ENCODE results near the gene CCL1. TPM values are rescaled to one million over a fixed set of nuclear protein-coding genes. Genes with fewer than 3 reads are reported as not detected.

CCL1 gene
- total and polyA plus RNA-seq, 2 donors (not counting 1 experiment from before 2014, with no cell fraction given): not detected

GRCh38 chr17:34318474-34318873 is 44.6 kb downstream of the CCL1 start:
- Mint-ChIP-seq H3K4me1 (no peaks in the 10 kb centered on the region), H3K27ac (no peak overlapping the region), H3K27me3 (peaks cover 18% of the 10 kb centered on the region), H3K9me3 (ENCODE audit: insufficient read depth) (no peaks in the 10 kb centered on the region), H3K4me3 (no peak overlapping the region)
- no peak overlapping the region for H3K27ac ChIP-seq (ENCODE audit: low read length in 2 of 2)
- no peak overlapping the region for H3K4me3 ChIP-seq (ENCODE audit: control extremely low read depth in 1 of 5, extremely low read depth in 1 of 5, insufficient read depth in 1 of 5, low read depth in 2 of 5, low read length in 4 of 5)
- H3K36me3 ChIP-seq (replicated peaks in 1 of 2; ENCODE audit: control extremely low read depth in 1 of 2, control insufficient read depth in 1 of 2, extremely low read depth in 1 of 2, insufficient read depth in 2 of 2, low read length in 1 of 2): no peaks in the 10 kb centered on the region
- H3K27me3 ChIP-seq (replicated peaks in 1 of 4; ENCODE audit: control extremely low read depth in 1 of 4, control insufficient read depth in 3 of 4, insufficient read depth in 4 of 4, low read length in 3 of 4): peaks cover 0 to 5% (median 4%) of the 10 kb centered on the region in 4 experiments
- TF ChIP-seq EZH2 (IDR thresholded peaks at IDR 0.05; ENCODE audit: borderline replicate concordance, insufficient read depth, low read depth, low read length, poor library complexity, severe bottlenecking): no peak
- TF ChIP-seq, protein P1, sequence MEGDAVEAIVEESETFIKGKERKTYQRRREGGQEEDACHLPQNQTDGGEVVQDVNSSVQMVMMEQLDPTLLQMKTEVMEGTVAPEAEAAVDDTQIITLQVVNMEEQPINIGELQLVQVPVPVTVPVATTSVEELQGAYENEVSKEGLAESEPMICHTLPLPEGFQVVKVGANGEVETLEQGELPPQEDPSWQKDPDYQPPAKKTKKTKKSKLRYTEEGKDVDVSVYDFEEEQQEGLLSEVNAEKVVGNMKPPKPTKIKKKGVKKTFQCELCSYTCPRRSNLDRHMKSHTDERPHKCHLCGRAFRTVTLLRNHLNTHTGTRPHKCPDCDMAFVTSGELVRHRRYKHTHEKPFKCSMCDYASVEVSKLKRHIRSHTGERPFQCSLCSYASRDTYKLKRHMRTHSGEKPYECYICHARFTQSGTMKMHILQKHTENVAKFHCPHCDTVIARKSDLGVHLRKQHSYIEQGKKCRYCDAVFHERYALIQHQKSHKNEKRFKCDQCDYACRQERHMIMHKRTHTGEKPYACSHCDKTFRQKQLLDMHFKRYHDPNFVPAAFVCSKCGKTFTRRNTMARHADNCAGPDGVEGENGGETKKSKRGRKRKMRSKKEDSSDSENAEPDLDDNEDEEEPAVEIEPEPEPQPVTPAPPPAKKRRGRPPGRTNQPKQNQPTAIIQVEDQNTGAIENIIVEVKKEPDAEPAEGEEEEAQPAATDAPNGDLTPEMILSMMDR (IDR thresholded peaks at IDR 0.05): no peak
- H4K20me1 ChIP-seq (ENCODE audit: control insufficient read depth, insufficient read depth, low read length, poor library complexity, severe bottlenecking): no peaks in the 10 kb centered on the region
- no peaks in the 10 kb centered on the region for H3K79me2 ChIP-seq (ENCODE audit: control insufficient read depth, insufficient read depth, low read length)
- H2AFZ ChIP-seq (ENCODE audit: insufficient read depth, low read depth, low read length, poor library complexity, severe bottlenecking): no peak overlapping the region
- DNase-seq: no peak
- POLR2A ChIA-PET: no interaction called here
- intact Hi-C loops (cut with micrococcal nuclease): no loop called here
- H3K4me2 ChIP-seq (replicated peaks; ENCODE audit: low read depth, low read length, poor library complexity, severe bottlenecking): no peak overlapping the region
- no peak overlapping the region for H3K9ac ChIP-seq (ENCODE audit: low read length)
- H3K9me3 ChIP-seq (ENCODE audit: control extremely low read depth in 1 of 3, control insufficient read depth in 2 of 3, insufficient read depth in 1 of 3, low read length in 2 of 3): no peaks in the 10 kb centered on the region
- ATAC-seq (ENCODE audit: low read depth): no peak
- peaks cover 0 to 3% of the 10 kb centered on the region in 2 donors for H3K4me1 ChIP-seq (ENCODE audit: control insufficient read depth in 2 of 2, insufficient read depth in 2 of 2, low read length in 2 of 2)
- CTCF ChIA-PET: no interaction called here
- no CpG with 5 or more reads among the region's 3 CpGs for WGBS (ENCODE audit: insufficient coverage)

GRCh38 chr17:34314279-34314678 is 48.8 kb downstream of the CCL1 start:
- no peak for TF ChIP-seq EZH2 (IDR thresholded peaks at IDR 0.05; ENCODE audit: borderline replicate concordance, insufficient read depth, low read depth, low read length, poor library complexity, severe bottlenecking)
- TF ChIP-seq, protein P1 (IDR thresholded peaks at IDR 0.05): no peak
- intact Hi-C loops (cut with micrococcal nuclease): no loop called here
- Histone ChIP-seq H3K27me3 (replicated peaks in 1 of 4; ENCODE audit: control extremely low read depth in 1 of 4, control insufficient read depth in 3 of 4, insufficient read depth in 4 of 4, low read length in 3 of 4) (peaks cover 0 to 5% (median 2%) of the 10 kb centered on the region in 4 experiments), H4K20me1 (ENCODE audit: control insufficient read depth, insufficient read depth, low read length, poor library complexity, severe bottlenecking) (no peaks in the 10 kb centered on the region), H3K9ac (ENCODE audit: low read length) (no peak overlapping the region), H3K79me2 (ENCODE audit: control insufficient read depth, insufficient read depth, low read length) (no peaks in the 10 kb centered on the region), H2AFZ (ENCODE audit: insufficient read depth, low read depth, low read length, poor library complexity, severe bottlenecking) (no peak overlapping the region), H3K27ac (ENCODE audit: low read length in 2 of 2) (no peak overlapping the region), H3K4me3 (ENCODE audit: control extremely low read depth in 1 of 5, extremely low read depth in 1 of 5, insufficient read depth in 1 of 5, low read depth in 2 of 5, low read length in 4 of 5) (no peak overlapping the region), H3K9me3 (ENCODE audit: control extremely low read depth in 1 of 3, control insufficient read depth in 2 of 3, insufficient read depth in 1 of 3, low read length in 2 of 3) (no peaks in the 10 kb centered on the region), H3K4me1 (ENCODE audit: control insufficient read depth in 2 of 2, insufficient read depth in 2 of 2, low read length in 2 of 2) (peaks cover 0 to 3% of the 10 kb centered on the region in 2 donors), H3K36me3 (replicated peaks in 1 of 2; ENCODE audit: control extremely low read depth in 1 of 2, control insufficient read depth in 1 of 2, extremely low read depth in 1 of 2, insufficient read depth in 2 of 2, low read length in 1 of 2) (no peaks in the 10 kb centered on the region), H3K4me2 (replicated peaks; ENCODE audit: low read depth, low read length, poor library complexity, severe bottlenecking) (no peak overlapping the region)
- ChIA-PET CTCF (no interaction called here), POLR2A (no interaction called here)
- 25% methylated on average over 4 of the region's 4 CpGs for WGBS (ENCODE audit: insufficient coverage)
- no peak overlapping the region for H3K4me3 Mint-ChIP-seq
- ATAC-seq (ENCODE audit: low read depth): no peak
- H3K27ac Mint-ChIP-seq: no peak overlapping the region
- H3K4me1 Mint-ChIP-seq: no peaks in the 10 kb centered on the region
- no peaks in the 10 kb centered on the region for H3K9me3 Mint-ChIP-seq (ENCODE audit: insufficient read depth)
- no peak for DNase-seq
- peaks cover 35% of the 10 kb centered on the region for H3K27me3 Mint-ChIP-seq

Measured in B cell (primary cell).